LHCN-M2 (cell line): ENCODE results near the gene CYP2C18. TPM values are rescaled to one million over a fixed set of nuclear protein-coding genes. Genes with fewer than 3 reads are reported as not detected.
"Not testable (repeated sequence)": the region's sequence is repeated elsewhere in the genome, so short reads cannot be mapped to it uniquely, and the experiment has no call there.

Experiments used
- DNase-seq: peaks from one replicate; pipeline ENCODE4 v3.0.0-alpha.2; 2012; ENCODE audit warnings: low read depth
- polyA plus RNA-seq: library from polyadenylated mRNA; unstranded; fragments of >200 nt; gene quantifications from one replicate; pipeline ENCODE4 v1.2.1, GENCODE V29; 2012; ENCODE audit warnings: missing spikeins
- total RNA-seq: library from RNA; depleted of rRNA; stranded (reverse); fragments of >200 nt; gene quantifications from 2 replicates; pipeline ENCODE4 v1.2.3, GENCODE V29; 2014; rRNA removed

The CYP2C18 gene
- total RNA-seq, result not detected in 2 replicates
- not detected for polyA plus RNA-seq

- DNase-seq, result no peak
Observed at GRCh38 chr10:94683214-94684054, at the start of gene CYP2C18. CYP2C18 (plus strand) TSS chr10:94683729; CDS start chr10:94683820, 91 bp downstream.

GRCh38 chr10:94638097-94638496 lies 45.4 kb upstream of the CYP2C18 start:
- DNase-seq, result not testable (repeated sequence)

- DNase-seq, result no peak
Observed at GRCh38 chr10:94639902-94640301, 43.6 kb upstream of the CYP2C18 start.

GRCh38 chr10:94640562-94640961 lies 43.0 kb upstream of the CYP2C18 start:
- DNase-seq, result no peak

GRCh38 chr10:94641480-94641879 lies 42.0 kb upstream of the CYP2C18 start:
- no peak for DNase-seq

GRCh38 chr10:94644352-94644751 lies 39.2 kb upstream of the CYP2C18 start:
- no peak for DNase-seq

GRCh38 chr10:94645285-94645684 lies 38.2 kb upstream of the CYP2C18 start:
- DNase-seq, result no peak

- not testable (repeated sequence) for DNase-seq
Observed at GRCh38 chr10:94655201-94655600, 28.3 kb upstream of the CYP2C18 start.

GRCh38 chr10:94663061-94663460 lies 20.5 kb upstream of the CYP2C18 start:
- DNase-seq, result not testable (repeated sequence)

- DNase-seq, result no peak
Observed at GRCh38 chr10:94666391-94667102, 17.0 kb upstream of the CYP2C18 start.

GRCh38 chr10:94673614-94674321 lies 9.8 kb upstream of the CYP2C18 start:
- peak; percentile 3 for DNase-seq

- DNase-seq, result no peak
Observed at GRCh38 chr10:94676496-94676895, 7.0 kb upstream of the CYP2C18 start.

- no peak for DNase-seq
Observed at GRCh38 chr10:94677691-94678090, 5.8 kb upstream of the CYP2C18 start.

GRCh38 chr10:94678475-94678874 lies 5.1 kb upstream of the CYP2C18 start:
- DNase-seq, result no peak

GRCh38 chr10:94680544-94680943 lies 3.0 kb upstream of the CYP2C18 start:
- no peak for DNase-seq

GRCh38 chr10:94682636-94683035 lies 893 bp upstream of the CYP2C18 start:
- not testable (repeated sequence) for DNase-seq

GRCh38 chr10:94687625-94688248 lies 4.2 kb downstream of the CYP2C18 start:
- no peak for DNase-seq

- DNase-seq, result no peak
Observed at GRCh38 chr10:94706089-94706488, 22.6 kb downstream of the CYP2C18 start.

- no peak for DNase-seq
Observed at GRCh38 chr10:94710578-94710977, 27.0 kb downstream of the CYP2C18 start.

- peak; percentile 12 for DNase-seq
Observed at GRCh38 chr10:94725871-94726270, 42.3 kb downstream of the CYP2C18 start.

- no peak for DNase-seq
Observed at GRCh38 chr10:94735197-94735596, 51.7 kb downstream of the CYP2C18 start.

- no peak for DNase-seq
Observed at GRCh38 chr10:94738588-94738987, 55.1 kb downstream of the CYP2C18 start.
